Activated CD4-positive, alpha-beta T cell treated with anti-CD3 and anti-CD28 coated beads for 36 hours (primary cell): Measurements from ENCODE around the gene ZNF17. TPM values are rescaled to one million over a fixed set of nuclear protein-coding genes. Genes with fewer than 3 reads are reported as not detected.
"Not testable (repeated sequence)": the region's sequence is repeated elsewhere in the genome, so short reads cannot be mapped to it uniquely, and the experiment has no call there.

ENCODE experiments used
- ATAC-seq: fragments of 200-7000 bp; cut with Tn5 transposase; one replicate; pipeline ENCODE4 v1.10.0; 2021; ENCODE audit warnings: mild to moderate bottlenecking, moderate library complexity
- CTCF ChIA-PET: fragments of 350-600 bp; sonication (Branson Sonifier 250); formaldehyde crosslinking; loops from one replicate; lab custom pipeline; 2021; ENCODE audit warnings: antibody characterized with exemption; lab: Charles Lee
- POLR2A ChIA-PET: fragments of 350-600 bp; sonication (Branson Sonifier 250); formaldehyde crosslinking; loops from one replicate; lab custom pipeline; 2021; ENCODE audit warnings: antibody characterized with exemption, inconsistent platforms; lab: Charles Lee
- DNase-seq: peaks from one replicate; pipeline ENCODE4 v3.0.0-alpha.2; 2020
- H3K27ac Mint-ChIP-seq: one replicate; pipeline ENCODE4 v1.8.0; 2021; ENCODE audit warnings: mixed read lengths
- H3K27me3 Mint-ChIP-seq: one replicate; pipeline ENCODE4 v1.8.0; 2021; ENCODE audit warnings: mixed read lengths
- H3K36me3 Mint-ChIP-seq: one replicate; pipeline ENCODE4 v1.8.0; 2021; ENCODE audit warnings: low read depth, mixed read lengths
- H3K4me1 Mint-ChIP-seq: one replicate; pipeline ENCODE4 v1.8.0; 2021; ENCODE audit warnings: mixed read lengths
- H3K4me3 Mint-ChIP-seq: one replicate; pipeline ENCODE4 v1.8.0; 2021; ENCODE audit warnings: mild to moderate bottlenecking, moderate library complexity, mixed read lengths
- H3K9me3 Mint-ChIP-seq: one replicate; pipeline ENCODE4 v1.8.0; 2021; ENCODE audit warnings: low read depth, mixed read lengths
- intact Hi-C, 2 experiments: fragments of 100-400 bp; cut with DNase I in 1 of 2; cut with micrococcal nuclease in 1 of 2; formaldehyde crosslinking; loops; one replicate each; pipeline versions ENCODE4 v1.14.2 to v1.15.1; 2022 to 2024; cut with DNase I, micrococcal nuclease
- total RNA-seq, 2 experiments: library from RNA; stranded (reverse); gene quantifications; one replicate each; pipeline ENCODE4 v1.2.3, GENCODE V29; 2021

The ZNF17 gene
- total RNA-seq: 1 to 10 TPM; 6.4 to 8.3 TPM

DNA sequence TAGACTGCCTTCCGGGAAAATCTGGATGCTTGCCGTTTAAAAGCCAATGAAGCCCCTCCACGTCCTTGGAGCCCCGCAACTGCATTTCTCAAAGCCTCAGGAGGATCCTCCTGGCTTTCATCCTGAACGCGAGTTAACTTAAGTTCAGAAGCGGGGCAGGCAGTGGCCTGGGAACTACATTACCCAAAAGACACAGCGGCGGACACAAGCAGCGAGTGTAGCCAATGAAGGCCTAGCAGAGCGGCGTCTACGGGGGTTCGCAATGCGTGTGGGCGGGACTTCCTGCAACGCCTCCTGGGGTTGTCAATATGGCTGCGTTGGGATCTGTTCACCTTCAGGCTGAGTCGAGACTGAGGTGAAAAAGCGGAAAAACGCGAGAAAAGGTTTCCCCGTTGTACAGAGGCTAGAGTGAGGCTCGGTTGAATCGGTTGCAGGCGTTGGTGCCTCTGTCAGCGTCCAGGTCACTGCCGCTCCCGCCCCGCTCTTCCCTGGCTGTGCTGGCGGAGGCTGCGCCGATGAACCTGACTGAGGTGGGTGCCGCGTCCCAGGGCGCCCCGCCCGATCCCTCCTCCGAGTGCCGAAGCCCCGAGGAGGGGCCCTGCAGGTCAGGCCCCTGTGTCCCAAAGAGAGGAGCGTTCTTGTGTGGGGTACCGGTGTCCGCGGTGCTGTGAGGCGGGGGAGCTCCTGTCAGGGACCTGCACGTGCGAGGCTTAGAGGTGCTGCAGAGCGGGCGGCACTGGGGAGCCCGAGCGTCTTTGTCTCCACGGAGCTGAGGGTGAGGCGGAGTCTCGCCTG, at the start of gene ZNF17:
ZNF17 (plus strand) TSS at position 285 of the 795 bp plus-strand sequence. CDS start 2,455 bp downstream, outside the sequence.
- intact Hi-C loops: loop anchor here (1.0 to 5.0 kb wide), 19 partner anchors 22 to 873 kb away; partner anchors contain the start of genes ZNF211 (in 2 of the 2), ZNF417 (in 2 of the 2), ZNF419 (in 2 of the 2) and ZNF749 (in 2 of the 2)
- H3K36me3 Mint-ChIP-seq: peaks cover 33% of the 10 kb centered on the region
- ATAC-seq (peak; percentile 100), DNase-seq (peak; percentile 96)
- H3K9me3 Mint-ChIP-seq: peaks cover 11% of the 10 kb centered on the region
- peak within 1 kb of the TSS; percentile 93 for H3K4me3 Mint-ChIP-seq
- POLR2A ChIA-PET: no interaction called here
- peak within 1 kb of the TSS; percentile 84 for H3K27ac Mint-ChIP-seq
- H3K27me3 Mint-ChIP-seq: no peaks in the 10 kb centered on the region
- CTCF ChIA-PET: interaction anchor here (0.6 kb wide), 1 partner anchor 16 kb away, joined by 3 read pairs; no protein-coding TSS in a partner anchor
- peaks cover 14% of the 10 kb centered on the region for H3K4me1 Mint-ChIP-seq

DNA sequence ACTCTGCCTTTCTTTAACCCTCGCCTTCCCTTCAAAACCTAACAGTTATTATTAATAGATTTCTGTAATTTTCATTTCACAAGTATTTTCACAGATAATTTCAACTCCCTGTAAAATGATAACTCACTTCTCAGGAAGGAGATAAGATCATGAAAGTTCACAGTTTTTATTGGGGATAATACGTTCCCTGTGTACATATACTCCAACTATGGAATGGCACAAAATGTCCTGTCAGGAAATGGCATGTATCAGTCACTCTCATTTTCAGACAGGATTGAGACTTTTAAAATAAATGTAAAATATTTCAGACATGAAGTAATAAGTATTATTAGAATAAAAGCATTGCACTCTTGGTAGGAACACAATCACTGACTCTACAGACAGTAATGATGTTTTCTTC, 48.5 kb upstream of the ZNF17 start:
- Mint-ChIP-seq H3K27ac (peak overlapping the region; percentile 94), H3K27me3 (no peaks in the 10 kb centered on the region), H3K36me3 (peaks cover 49% of the 10 kb centered on the region), H3K4me1 (peaks cover 13% of the 10 kb centered on the region), H3K4me3 (peak overlapping the region; percentile 86), H3K9me3 (peaks cover 22% of the 10 kb centered on the region)
- POLR2A ChIA-PET: no interaction called here
- no peak for DNase-seq
- no peak for ATAC-seq
- intact Hi-C loops: no loop called here
- CTCF ChIA-PET: no interaction called here

DNA sequence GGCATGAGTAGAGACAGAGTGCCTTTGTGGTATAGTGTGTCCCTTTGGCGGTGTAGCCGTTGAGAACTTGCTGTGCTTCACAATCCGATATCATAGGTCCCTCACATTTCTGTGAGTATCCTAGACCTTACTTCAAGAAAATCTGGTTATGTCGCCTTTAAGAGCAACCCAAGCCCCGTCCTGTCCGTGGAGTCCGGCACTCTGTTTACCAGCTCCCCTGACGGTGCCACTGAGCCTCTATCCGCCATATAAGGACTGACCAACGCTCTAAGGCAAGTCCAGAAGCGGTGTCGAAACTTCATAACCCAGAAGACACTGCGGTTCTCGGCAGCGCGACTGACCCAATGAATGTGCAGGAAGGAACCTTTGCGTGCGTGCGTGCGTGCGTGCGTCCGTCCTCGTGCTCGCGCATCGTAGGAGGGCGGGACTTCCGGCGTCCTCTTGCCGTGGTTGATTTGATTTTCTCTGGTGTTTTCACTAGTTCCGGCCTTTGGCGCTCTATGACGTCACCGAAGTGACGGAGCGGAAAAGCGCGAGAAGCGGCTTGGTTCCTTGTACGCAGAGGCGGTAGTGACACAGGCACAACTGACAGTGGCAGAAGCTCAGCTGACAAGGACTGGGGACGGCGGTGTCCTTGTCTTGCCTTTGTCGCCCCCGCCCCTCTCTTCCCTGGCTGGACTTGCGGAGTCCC, 47.8 kb upstream of the ZNF17 start, which contains the start of the genes TRAPPC2B and ZNF547:
TRAPPC2B (plus strand) TSS at position 555 of the 691 bp plus-strand sequence. CDS start 1,283 bp downstream, outside the sequence.
ZNF547 (plus strand) TSS at position 555 of the 691 bp plus-strand sequence. CDS start 5,005 bp downstream, outside the sequence.
- Mint-ChIP-seq H3K9me3 (peaks cover 18% of the 10 kb centered on the region), H3K27me3 (no peaks in the 10 kb centered on the region), H3K27ac (peak within 1 kb of the TSS; percentile 94), H3K36me3 (peaks cover 43% of the 10 kb centered on the region), H3K4me1 (peaks cover 13% of the 10 kb centered on the region), H3K4me3 (peak within 1 kb of the TSS; percentile 86)
- ATAC-seq (peak; percentile 98), DNase-seq (peak; percentile 99)
- POLR2A ChIA-PET: no interaction called here
- CTCF ChIA-PET: interaction anchor here (1.1 kb wide), 1 partner anchor 43 kb away, joined by 3 read pairs; no protein-coding TSS in a partner anchor
- intact Hi-C loops: loop anchor here (1.0 kb wide), 16 partner anchors 12 to 1049 kb away; partner anchors contain the start of genes ZNF304 (in 2 of the 2), ZNF460 (in 2 of the 2), ZNF543 (in 2 of the 2) and ZNF548 (in 2 of the 2)

GRCh38 chr19:57363688-57364181, 47.2 kb upstream of the ZNF17 start:
- ATAC-seq (peak; percentile 10), DNase-seq (no peak)
- intact Hi-C loops: loop anchor here (1.0 kb wide), 16 partner anchors 12 to 1049 kb away; partner anchors contain the start of genes ZNF304 (in 2 of the 2), ZNF460 (in 2 of the 2), ZNF543 (in 2 of the 2) and ZNF548 (in 2 of the 2)
- ChIA-PET POLR2A (no interaction called here), CTCF (interaction anchor here (1.1 kb wide), 1 partner anchor 42 kb away, joined by 3 read pairs; no protein-coding TSS in a partner anchor)
- Mint-ChIP-seq H3K36me3 (peaks cover 43% of the 10 kb centered on the region), H3K27me3 (no peaks in the 10 kb centered on the region), H3K9me3 (peaks cover 14% of the 10 kb centered on the region), H3K4me1 (peaks cover 13% of the 10 kb centered on the region), H3K27ac (peak overlapping the region; percentile 94), H3K4me3 (peak overlapping the region; percentile 86)

DNA sequence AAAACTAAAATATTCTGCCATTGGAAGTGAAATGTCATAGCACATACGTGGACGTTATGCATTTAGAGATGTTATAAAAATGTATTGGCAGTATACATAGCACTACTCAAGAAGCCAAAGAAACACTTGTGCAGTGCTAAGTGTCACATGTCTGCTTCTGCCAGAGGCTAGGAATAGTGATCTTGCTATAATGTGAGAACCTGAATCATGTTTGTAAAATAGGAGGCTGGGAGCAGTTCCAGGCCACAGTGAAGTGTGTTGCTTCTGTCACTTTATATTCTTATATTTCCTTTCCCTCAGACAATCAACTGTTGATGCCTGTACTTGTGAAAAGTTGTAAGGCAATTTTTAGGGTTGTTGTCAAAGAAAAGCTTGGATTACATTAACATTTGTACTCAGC, 44.2 kb upstream of the ZNF17 start:
- Mint-ChIP-seq H3K9me3 (peaks cover 18% of the 10 kb centered on the region), H3K27ac (no peak overlapping the region), H3K27me3 (no peaks in the 10 kb centered on the region), H3K4me1 (peaks cover 13% of the 10 kb centered on the region), H3K36me3 (peaks cover 58% of the 10 kb centered on the region), H3K4me3 (no peak overlapping the region)
- DNase-seq (no peak), ATAC-seq (no peak)
- POLR2A ChIA-PET: interaction anchor here (0.5 kb wide), 1 partner anchor 38 kb away, joined by 3 read pairs; no protein-coding TSS in a partner anchor
- CTCF ChIA-PET: no interaction called here
- intact Hi-C loops: no loop called here

GRCh38 chr19:57374179-57374578, 36.8 kb upstream of the ZNF17 start:
- peaks cover 52% of the 10 kb centered on the region for H3K9me3 Mint-ChIP-seq
- ATAC-seq: no peak
- ChIA-PET POLR2A (no interaction called here), CTCF (no interaction called here)
- H3K27ac Mint-ChIP-seq: no peak overlapping the region
- no peak overlapping the region for H3K4me3 Mint-ChIP-seq
- intact Hi-C loops: no loop called here
- DNase-seq: no peak
- peaks cover 93% of the 10 kb centered on the region for H3K36me3 Mint-ChIP-seq
- no peaks in the 10 kb centered on the region for H3K27me3 Mint-ChIP-seq
- H3K4me1 Mint-ChIP-seq: no peaks in the 10 kb centered on the region

DNA sequence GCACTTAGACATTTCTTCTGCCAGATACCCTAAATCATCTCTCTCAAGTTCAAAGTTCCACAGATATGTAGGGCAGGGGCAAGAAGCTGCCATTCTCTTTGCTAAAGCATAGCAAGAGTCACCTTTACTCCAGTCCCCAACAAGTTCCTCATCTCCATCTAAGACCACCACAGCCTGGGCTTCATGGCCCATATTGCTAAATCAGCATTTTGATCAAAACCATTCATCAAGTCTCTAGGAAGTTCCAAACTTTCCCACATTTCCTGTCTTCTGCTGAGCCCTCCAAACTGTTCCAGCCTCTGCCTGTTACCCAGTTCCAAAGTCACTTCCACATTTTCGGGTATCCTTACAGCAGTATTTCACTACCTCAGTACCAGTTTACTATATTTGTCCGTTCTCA, 36.3 kb upstream of the ZNF17 start:
- H3K27ac Mint-ChIP-seq, CTCF ChIA-PET, H3K4me3 Mint-ChIP-seq, intact Hi-C loops, DNase-seq, ATAC-seq, H3K4me1 Mint-ChIP-seq, H3K27me3 Mint-ChIP-seq, POLR2A ChIA-PET: not testable (repeated sequence)
- Mint-ChIP-seq H3K9me3 (peaks cover 55% of the 10 kb centered on the region), H3K36me3 (peaks cover 93% of the 10 kb centered on the region)

- H3K27ac Mint-ChIP-seq: no peak overlapping the region
- CTCF ChIA-PET: no interaction called here
- H3K36me3 Mint-ChIP-seq: peaks cover 84% of the 10 kb centered on the region
- H3K4me1 Mint-ChIP-seq: no peaks in the 10 kb centered on the region
- intact Hi-C loops: no loop called here
- H3K9me3 Mint-ChIP-seq: peaks cover 57% of the 10 kb centered on the region
- POLR2A ChIA-PET: no interaction called here
- H3K4me3 Mint-ChIP-seq: no peak overlapping the region
- no peaks in the 10 kb centered on the region for H3K27me3 Mint-ChIP-seq
- ATAC-seq: no peak
- no peak for DNase-seq
Observed at GRCh38 chr19:57376151-57376550, 34.8 kb upstream of the ZNF17 start.

DNA sequence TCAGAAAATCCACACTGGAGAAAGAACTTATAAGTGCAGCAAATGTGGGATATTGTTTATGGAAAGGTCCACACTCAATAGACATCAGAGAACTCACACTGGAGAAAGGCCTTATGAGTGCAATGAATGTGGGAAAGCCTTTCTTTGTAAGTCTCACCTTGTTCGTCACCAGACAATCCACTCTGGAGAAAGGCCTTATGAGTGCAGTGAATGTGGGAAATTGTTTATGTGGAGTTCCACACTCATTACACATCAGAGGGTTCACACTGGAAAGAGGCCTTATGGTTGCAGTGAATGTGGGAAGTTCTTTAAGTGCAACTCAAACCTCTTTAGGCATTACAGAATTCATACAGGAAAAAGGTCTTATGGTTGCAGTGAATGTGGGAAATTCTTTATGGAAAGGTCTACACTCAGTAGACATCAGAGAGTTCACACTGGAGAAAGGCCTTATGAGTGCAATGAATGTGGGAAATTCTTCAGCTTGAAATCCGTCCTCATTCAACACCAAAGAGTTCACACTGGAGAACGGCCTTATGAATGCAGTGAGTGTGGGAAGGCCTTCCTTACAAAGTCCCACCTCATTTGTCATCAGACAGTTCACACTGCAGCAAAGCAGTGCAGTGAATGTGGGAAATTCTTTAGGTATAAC, 33.3 kb upstream of the ZNF17 start:
- H3K4me1 Mint-ChIP-seq: no peaks in the 10 kb centered on the region
- DNase-seq (no peak), ATAC-seq (no peak)
- POLR2A ChIA-PET: no interaction called here
- H3K4me3 Mint-ChIP-seq: no peak overlapping the region
- no peaks in the 10 kb centered on the region for H3K27me3 Mint-ChIP-seq
- CTCF ChIA-PET: interaction anchor here (0.6 kb wide), 1 partner anchor 630 kb away, joined by 3 read pairs; no protein-coding TSS in a partner anchor
- intact Hi-C loops: no loop called here
- no peak overlapping the region for H3K27ac Mint-ChIP-seq
- H3K9me3 Mint-ChIP-seq: peaks cover 51% of the 10 kb centered on the region
- peaks cover 70% of the 10 kb centered on the region for H3K36me3 Mint-ChIP-seq

DNA sequence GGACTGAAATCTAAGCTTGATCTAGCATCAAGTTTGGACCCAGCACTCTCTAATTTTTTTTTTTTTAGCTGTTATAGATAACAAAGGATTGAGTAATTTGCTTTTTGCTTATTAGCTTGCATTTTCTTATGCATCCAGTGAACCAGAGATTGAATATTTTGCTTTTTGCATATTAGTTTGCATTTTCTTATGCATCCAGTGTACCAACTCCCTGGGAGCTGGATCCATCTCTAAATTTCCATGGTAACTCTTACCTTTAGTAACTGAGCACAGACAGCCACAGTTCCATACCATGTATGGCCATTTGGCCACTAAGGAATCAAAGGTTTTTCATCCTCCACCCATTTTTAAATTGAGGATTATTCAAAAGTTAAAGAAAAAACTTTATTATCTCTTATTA, 30.0 kb upstream of the ZNF17 start:
- Mint-ChIP-seq H3K27ac (no peak overlapping the region), H3K4me1 (no peaks in the 10 kb centered on the region), H3K4me3 (no peak overlapping the region), H3K36me3 (peaks cover 38% of the 10 kb centered on the region), H3K9me3 (peaks cover 36% of the 10 kb centered on the region), H3K27me3 (no peaks in the 10 kb centered on the region)
- ChIA-PET CTCF (no interaction called here), POLR2A (no interaction called here)
- no peak for ATAC-seq
- DNase-seq: no peak
- intact Hi-C loops: no loop called here
